Forelimb muscle (tissue), 1 donor: ENCODE data around the gene KDM4B. TPM values are rescaled to one million over a fixed set of nuclear protein-coding genes. Genes with fewer than 3 reads are reported as not detected.
"Not testable (repeated sequence)": the region's sequence is repeated elsewhere in the genome, so short reads cannot be mapped to it uniquely, and the experiment has no call there.

Experiments used
- DNase-seq: peaks from one replicate; pipeline ENCODE4 v3.0.0-alpha.2; 2013; ENCODE audit warnings: low read depth
- polyA plus RNA-seq: library from polyadenylated mRNA; unstranded; fragments of 120-200 nt; gene quantifications from one replicate; pipeline ENCODE4 v1.2.1, GENCODE V29; 2013; ENCODE audit not compliant: insufficient read length

The KDM4B gene
- polyA plus RNA-seq, 1 donor, result 19.8 TPM

DNA sequence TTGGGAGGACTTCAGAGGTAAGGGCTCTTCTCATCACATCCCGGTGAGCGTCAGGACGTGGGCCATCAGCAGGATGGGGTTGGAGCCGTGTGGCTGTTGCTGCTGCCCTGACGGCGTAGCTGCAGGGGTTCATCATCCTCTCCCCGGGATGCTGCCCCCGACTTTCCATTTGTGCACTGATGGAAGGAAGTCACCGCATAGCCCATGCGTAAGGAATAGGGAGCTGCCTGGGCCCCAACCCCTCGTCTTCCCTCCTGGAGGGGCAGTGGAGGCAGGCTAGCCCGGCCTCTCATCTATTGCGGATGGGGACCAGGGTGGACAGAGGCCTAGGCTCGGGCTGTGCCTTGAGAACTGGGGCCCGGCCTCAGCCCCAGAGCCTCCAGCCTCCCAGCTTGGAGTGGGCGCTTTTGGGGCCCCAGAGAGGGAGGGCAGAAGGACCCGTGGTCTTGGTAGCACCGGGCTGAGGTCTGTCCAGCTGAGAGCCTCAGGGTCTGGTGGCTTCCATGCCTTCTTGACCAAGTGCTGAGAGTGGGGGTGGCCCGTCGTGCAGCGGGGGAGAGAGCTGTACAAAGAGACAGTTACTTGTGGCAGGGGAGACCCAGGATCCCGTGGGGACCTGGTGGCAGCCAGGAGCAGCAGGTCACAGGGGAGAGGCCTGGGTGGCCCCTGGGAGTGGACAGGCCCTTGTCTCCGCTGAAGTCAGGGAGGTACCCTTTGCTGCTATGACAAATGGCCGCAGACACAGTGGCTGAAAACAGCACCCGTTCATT, 44.0 kb downstream of the KDM4B start:
- no peak for DNase-seq

DNA sequence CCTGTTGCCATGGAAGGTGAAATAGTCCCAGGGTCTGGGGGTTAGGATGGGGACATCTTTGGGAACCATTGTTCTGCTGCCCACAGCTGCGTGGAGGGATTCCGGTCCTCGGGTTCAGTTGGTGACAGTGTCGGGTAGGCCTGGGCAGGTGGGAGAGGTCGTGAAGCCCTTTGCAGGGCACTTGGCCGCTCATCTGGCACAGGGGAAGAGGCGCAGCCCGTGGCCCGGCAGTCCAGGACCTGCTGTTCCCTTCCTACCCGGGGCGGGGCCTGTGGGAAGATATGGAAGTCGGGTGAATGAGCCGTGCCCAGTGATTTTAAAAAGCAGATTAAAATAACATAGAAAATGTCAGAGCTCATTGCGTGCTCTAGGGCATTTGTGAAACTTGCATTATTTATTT, 44.8 kb downstream of the KDM4B start:
- no peak for DNase-seq

- DNase-seq, result no peak
Observed at GRCh38 chr19:5014941-5015340, 46.0 kb downstream of the KDM4B start.

GRCh38 chr19:5016268-5016667, 47.4 kb downstream of the KDM4B start:
- DNase-seq, result no peak

GRCh38 chr19:5016781-5017180, 47.9 kb downstream of the KDM4B start:
- DNase-seq, result no peak

- no peak for DNase-seq
Observed at GRCh38 chr19:5017235-5017634, 48.3 kb downstream of the KDM4B start.

DNA sequence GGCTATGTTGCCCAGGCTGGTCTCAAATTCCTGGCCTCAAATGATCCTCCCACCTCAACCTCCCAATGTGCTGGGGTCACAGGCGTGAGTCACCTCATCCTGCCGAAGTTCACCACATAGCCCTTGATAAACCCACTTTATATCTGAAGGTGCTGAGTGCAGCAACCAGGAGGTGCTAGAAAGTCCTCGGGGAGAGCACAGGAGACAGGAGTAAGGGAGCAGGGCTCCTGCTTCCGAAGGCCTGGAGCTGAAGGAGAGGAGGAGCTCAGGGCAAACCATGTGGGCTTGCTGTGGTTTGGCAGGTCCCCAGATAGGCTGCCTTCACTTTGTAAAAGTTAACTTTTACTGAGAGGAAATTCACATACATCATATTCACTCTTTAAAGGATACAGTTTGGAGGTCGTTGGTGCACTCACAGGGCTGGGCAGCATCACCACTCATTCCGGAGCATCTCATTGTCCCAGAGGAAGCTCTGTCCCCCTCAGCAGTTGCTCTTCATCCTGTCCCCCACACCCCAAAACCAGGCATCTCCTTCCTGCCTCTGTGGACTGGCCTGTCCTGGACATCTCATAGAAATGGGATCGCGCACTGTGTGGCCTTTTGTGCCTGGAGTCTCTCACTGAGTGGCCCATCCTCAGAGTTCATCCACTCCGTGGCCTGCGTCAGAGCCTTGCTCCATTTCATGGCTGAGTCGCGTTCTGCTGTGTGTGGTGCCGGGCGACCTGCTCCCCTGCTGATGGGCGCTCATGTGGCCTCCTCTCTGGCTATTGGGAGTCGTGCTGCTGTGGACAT, 49.5 kb downstream of the KDM4B start:
- DNase-seq, result no peak

- no peak for DNase-seq
Observed at GRCh38 chr19:5020368-5020767, 51.5 kb downstream of the KDM4B start.

DNA sequence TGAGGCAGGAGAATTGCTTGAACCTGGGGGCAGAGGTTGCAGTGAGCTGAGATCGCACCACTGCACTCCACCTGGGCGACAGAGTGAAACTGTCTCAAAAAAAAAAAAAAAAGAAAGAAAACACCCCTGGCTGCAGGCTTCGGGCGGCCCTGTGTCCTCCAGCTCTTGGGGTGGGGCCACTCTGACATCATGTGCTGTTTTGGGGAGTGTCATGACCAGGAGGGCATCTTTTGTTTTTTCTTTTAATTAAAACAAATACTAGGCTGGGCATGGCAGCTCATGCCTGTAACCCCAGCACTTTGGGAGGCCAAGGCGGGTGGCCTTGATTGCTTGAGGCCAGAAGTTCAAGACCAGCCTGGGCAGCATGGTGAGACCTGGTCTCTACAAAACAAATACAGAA, 52.1 kb downstream of the KDM4B start:
- no peak for DNase-seq

GRCh38 chr19:5022066-5022860, 53.4 kb downstream of the KDM4B start:
- DNase-seq, result no peak

DNA sequence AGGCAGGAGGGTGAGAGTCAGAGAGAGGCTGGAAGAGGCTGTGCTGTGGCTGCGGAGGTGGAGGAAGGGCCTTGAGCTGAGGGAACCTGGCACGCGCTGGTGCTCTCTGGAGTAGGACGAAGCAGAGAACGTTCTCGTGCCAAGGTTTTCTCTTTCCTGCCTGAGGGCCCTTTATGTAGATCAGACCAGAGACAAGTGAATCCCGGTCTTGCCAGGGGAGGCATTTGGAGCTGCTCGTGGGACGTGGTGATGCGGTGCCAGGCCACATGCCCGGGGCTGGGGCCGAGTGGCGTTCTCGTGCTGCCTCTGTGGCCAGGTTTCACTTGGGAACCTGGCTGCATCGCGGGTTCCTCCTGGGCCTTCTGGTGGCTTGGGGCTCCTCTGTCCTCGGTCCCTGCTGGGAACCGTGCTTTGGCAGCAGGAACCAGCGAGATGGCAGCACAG, 54.2 kb downstream of the KDM4B start:
- DNase-seq, result no peak

GRCh38 chr19:5024282-5024681, 55.4 kb downstream of the KDM4B start:
- DNase-seq, result no peak

- no peak for DNase-seq
Observed at GRCh38 chr19:5025027-5025426, 56.1 kb downstream of the KDM4B start.

DNA sequence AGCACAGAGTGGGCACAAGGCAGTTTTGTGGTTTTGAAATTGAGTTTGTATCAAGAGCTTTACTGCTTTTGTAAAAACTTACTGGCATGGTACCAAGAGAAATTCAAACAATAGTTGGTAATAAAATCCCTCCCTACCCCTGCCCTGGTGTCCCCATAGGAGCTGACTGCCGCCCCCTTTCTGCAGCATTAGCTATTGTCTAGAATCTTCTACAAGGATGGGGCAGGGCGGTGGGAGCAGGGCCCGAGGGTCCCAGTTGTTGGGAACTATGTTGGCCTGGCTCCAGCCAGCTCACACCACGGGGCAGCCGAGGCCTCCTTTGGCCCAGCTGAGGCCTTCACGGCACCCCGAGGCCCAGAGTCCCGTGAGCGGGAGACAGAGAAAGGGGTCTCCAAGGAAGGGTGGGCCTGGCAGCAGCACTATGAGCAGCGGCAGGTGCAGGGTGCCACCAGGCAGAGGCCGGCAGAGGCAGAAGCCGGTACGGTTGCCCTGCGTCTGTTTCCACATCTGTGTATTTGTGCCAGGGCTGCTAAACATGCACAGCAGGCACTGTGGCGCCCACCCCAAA, 57.9 kb downstream of the KDM4B start:
- no peak for DNase-seq

GRCh38 chr19:5028229-5028886, 59.4 kb downstream of the KDM4B start:
- no peak for DNase-seq

- not testable (repeated sequence) for DNase-seq
Observed at GRCh38 chr19:5029596-5029995, 60.7 kb downstream of the KDM4B start.

- no peak for DNase-seq
Observed at GRCh38 chr19:5030136-5030820, 61.4 kb downstream of the KDM4B start.

DNA sequence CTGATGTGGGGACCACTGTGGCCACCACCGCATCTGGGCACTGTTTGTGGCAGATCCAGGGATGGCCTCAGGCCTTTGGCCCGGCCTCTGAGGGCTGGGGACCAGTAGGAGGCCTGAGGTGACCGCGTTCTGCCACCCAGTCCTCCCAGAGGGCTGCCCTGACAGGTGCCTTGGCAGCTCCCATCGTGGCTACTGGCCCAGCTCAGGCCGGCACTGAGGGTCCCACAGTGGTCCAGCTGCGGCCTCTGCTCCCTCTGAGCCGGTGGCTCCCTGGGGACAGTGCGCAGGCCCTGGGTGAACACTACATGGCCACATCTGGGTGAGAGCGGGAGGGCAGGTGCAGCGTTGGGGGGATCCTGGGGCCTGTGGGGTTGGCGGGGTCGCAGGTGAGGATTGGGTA, 61.9 kb downstream of the KDM4B start:
- no peak for DNase-seq

- no peak for DNase-seq
Observed at GRCh38 chr19:5031231-5032100, 62.6 kb downstream of the KDM4B start.
